ENCODE results near the gene ATP8A1.
"Not testable (repeated sequence)": the region's sequence is repeated elsewhere in the genome, so short reads cannot be mapped to it uniquely, and the experiment has no call there.

The ATP8A1 gene

GRCh38 chr4:42474406-42474805 is 182.5 kb downstream of the ATP8A1 start:
- no peak for DNase-seq (ENCODE audit: low read depth in 2 of 2, low spot score in 1 of 2)

GRCh38 chr4:42473071-42473684 is 183.7 kb downstream of the ATP8A1 start:
- DNase-seq (ENCODE audit: low read depth in 2 of 2, low spot score in 1 of 2), result no peak

GRCh38 chr4:42471896-42472295 is 185.0 kb downstream of the ATP8A1 start:
- no peak for DNase-seq (ENCODE audit: low read depth in 2 of 2, low spot score in 1 of 2)

- DNase-seq (ENCODE audit: low read depth in 2 of 2, low spot score in 1 of 2), result no peak
Measured at GRCh38 chr4:42470023-42470422, 186.9 kb downstream of the ATP8A1 start.

GRCh38 chr4:42467777-42468176 is 189.1 kb downstream of the ATP8A1 start:
- DNase-seq (ENCODE audit: low read depth in 2 of 2, low spot score in 1 of 2), result not testable (repeated sequence)

- DNase-seq (ENCODE audit: low read depth in 2 of 2, low spot score in 1 of 2), result no peak
Measured at GRCh38 chr4:42466273-42466844, 190.5 kb downstream of the ATP8A1 start.

- no peak for DNase-seq (ENCODE audit: low read depth in 2 of 2, low spot score in 1 of 2)
Measured at GRCh38 chr4:42464550-42465094, 192.3 kb downstream of the ATP8A1 start.

GRCh38 chr4:42461216-42461615 is 195.7 kb downstream of the ATP8A1 start:
- not testable (repeated sequence) for DNase-seq (ENCODE audit: low read depth in 2 of 2, low spot score in 1 of 2)

- no peak for DNase-seq (ENCODE audit: low read depth in 2 of 2, low spot score in 1 of 2)
Measured at GRCh38 chr4:42460043-42460442, 196.9 kb downstream of the ATP8A1 start.

- DNase-seq (ENCODE audit: low read depth in 2 of 2, low spot score in 1 of 2), result no peak
Measured at GRCh38 chr4:42458657-42459056, 198.2 kb downstream of the ATP8A1 start.

- no peak for DNase-seq (ENCODE audit: low read depth in 2 of 2, low spot score in 1 of 2)
Measured at GRCh38 chr4:42454755-42455420, 202.0 kb downstream of the ATP8A1 start.

- DNase-seq (ENCODE audit: low read depth in 2 of 2, low spot score in 1 of 2), result no peak
Measured at GRCh38 chr4:42453612-42454011, 203.3 kb downstream of the ATP8A1 start.

- no peak for DNase-seq (ENCODE audit: low read depth in 2 of 2, low spot score in 1 of 2)
Measured at GRCh38 chr4:42452823-42453222, 204.1 kb downstream of the ATP8A1 start.

- no peak for DNase-seq (ENCODE audit: low read depth in 2 of 2, low spot score in 1 of 2)
Measured at GRCh38 chr4:42446823-42447222, 210.1 kb downstream of the ATP8A1 start.

GRCh38 chr4:42445038-42445437 is 211.9 kb downstream of the ATP8A1 start:
- DNase-seq (ENCODE audit: low read depth in 2 of 2, low spot score in 1 of 2), result no peak

GRCh38 chr4:42442601-42443000 is 214.3 kb downstream of the ATP8A1 start:
- DNase-seq (ENCODE audit: low read depth in 2 of 2, low spot score in 1 of 2), result no peak

- DNase-seq (ENCODE audit: low read depth in 2 of 2, low spot score in 1 of 2), result no peak
Measured at GRCh38 chr4:42440083-42440482, 216.8 kb downstream of the ATP8A1 start.

- no peak for DNase-seq (ENCODE audit: low read depth in 2 of 2, low spot score in 1 of 2)
Measured at GRCh38 chr4:42436928-42437565, 219.9 kb downstream of the ATP8A1 start.

- no peak for DNase-seq (ENCODE audit: low read depth in 2 of 2, low spot score in 1 of 2)
Measured at GRCh38 chr4:42428036-42428435, 228.9 kb downstream of the ATP8A1 start.

GRCh38 chr4:42425146-42426065 is 231.5 kb downstream of the ATP8A1 start:
- DNase-seq (ENCODE audit: low read depth in 2 of 2, low spot score in 1 of 2), result no peak

GRCh38 chr4:42420140-42420539 is 236.8 kb downstream of the ATP8A1 start:
- no peak for DNase-seq (ENCODE audit: low read depth in 2 of 2, low spot score in 1 of 2)
